Measurements from ENCODE around the gene RIN1.
"Not testable (repeated sequence)": the region's sequence is repeated elsewhere in the genome, so short reads cannot be mapped to it uniquely, and the experiment has no call there.

RIN1 gene

DNA sequence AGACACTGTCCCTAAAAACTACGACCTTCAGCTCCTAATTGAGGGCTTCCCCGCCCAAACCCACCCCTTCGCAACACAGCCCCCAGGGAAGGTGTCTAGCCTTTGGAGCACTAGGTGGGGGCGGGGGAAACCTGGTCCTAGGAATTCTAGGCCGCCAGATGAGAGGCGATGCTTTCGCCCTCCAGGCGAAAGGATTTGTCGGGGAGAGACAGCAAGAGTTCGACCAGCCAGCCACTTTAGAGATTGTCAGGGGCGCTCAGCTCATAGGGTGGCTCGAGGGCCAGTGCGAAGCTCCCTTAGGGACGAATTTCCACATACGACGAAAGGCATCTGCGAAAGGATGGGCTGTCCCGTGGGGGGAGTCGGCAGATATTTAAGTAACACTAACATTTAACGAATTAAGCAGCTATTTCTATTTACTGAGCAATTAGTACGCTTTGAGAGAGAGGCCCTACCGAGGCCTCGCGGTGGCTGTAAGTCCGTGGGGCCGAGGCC lies 24.7 kb downstream of the RIN1 start:
- TF ChIP-seq CTCF (conservative IDR thresholded peaks at IDR 0.05; ENCODE audit: low read depth, low read length): no peak
- peak overlapping the region; percentile 65 for H3K4me3 ChIP-seq (ENCODE audit: low read depth, low read length)
- no peak for DNase-seq (ENCODE audit: low read depth)

DNA sequence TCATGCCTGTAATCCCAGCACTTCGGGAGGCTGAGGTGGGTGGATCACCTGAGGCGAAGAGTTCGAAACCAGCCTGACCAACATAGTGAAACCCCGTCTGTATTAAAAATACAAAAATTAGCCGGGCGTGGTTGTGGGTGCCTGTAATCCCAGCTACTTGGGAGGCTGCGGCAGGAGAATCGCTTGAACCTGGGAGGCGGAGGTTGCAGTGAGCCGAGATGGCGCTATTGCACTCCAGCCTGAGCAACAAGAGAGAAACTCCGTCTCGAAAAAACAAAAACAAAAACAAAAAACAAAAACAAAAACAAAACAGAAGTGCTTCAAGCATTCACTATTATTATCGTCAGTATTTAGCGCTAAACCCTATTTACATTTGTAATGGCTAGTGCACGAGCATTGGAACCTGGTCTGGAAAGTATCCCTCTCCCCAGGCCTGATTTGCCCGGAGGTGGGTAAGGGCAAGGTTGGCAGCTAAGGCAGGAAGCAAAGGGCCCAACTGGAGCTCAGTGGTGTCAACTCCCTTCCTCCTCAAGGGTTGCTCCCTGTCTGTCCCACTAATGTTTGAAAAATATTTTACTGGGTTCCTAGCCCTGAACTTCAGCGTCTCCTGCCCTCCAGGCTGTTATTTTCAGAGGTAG lies 25.3 kb downstream of the RIN1 start:
- DNase-seq (ENCODE audit: low read depth); H3K4me3 ChIP-seq (ENCODE audit: low read depth, low read length): not testable (repeated sequence)

GRCh38 chr11:66310324-66310723 lies 25.9 kb downstream of the RIN1 start:
- no peak for TF ChIP-seq CTCF (conservative IDR thresholded peaks at IDR 0.05; ENCODE audit: low read depth, low read length)
- no peak overlapping the region for H3K4me3 ChIP-seq (ENCODE audit: low read depth, low read length)
- DNase-seq (ENCODE audit: low read depth): no peak

GRCh38 chr11:66309475-66309874 lies 26.8 kb downstream of the RIN1 start:
- no peak for TF ChIP-seq CTCF (conservative IDR thresholded peaks at IDR 0.05; ENCODE audit: low read depth, low read length)
- no peak for DNase-seq (ENCODE audit: low read depth)
- H3K4me3 ChIP-seq (ENCODE audit: low read depth, low read length): no peak overlapping the region

- DNase-seq (ENCODE audit: low read depth): no peak
- H3K4me3 ChIP-seq (ENCODE audit: low read depth, low read length): no peak overlapping the region
- no peak for TF ChIP-seq CTCF (conservative IDR thresholded peaks at IDR 0.05; ENCODE audit: low read depth, low read length)
These were observed 33.6 kb downstream of the RIN1 start for GRCh38 chr11:66302656-66303055.

DNA sequence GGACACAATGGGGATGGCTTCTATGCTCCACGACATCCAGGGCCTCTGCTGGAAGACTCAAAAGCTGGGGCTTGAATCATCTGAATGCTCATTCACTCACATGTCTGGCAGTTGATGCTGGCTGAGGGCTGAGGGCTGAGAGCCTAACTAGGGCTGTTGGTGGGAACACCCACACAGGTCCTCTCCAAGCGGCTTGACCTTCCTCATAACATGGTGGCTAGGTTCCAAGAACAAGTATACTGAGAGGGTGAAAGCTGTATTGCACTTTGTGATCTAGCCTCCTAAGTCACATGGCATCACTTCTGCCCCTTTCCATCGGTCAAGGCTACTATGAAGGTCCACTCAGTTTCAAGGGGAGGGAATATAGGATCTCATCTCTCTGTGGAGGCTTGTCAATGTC lies 37.0 kb downstream of the RIN1 start:
- no peak for TF ChIP-seq CTCF (conservative IDR thresholded peaks at IDR 0.05; ENCODE audit: low read depth, low read length)
- no peak for DNase-seq (ENCODE audit: low read depth)
- H3K4me3 ChIP-seq (ENCODE audit: low read depth, low read length): no peak overlapping the region

DNA sequence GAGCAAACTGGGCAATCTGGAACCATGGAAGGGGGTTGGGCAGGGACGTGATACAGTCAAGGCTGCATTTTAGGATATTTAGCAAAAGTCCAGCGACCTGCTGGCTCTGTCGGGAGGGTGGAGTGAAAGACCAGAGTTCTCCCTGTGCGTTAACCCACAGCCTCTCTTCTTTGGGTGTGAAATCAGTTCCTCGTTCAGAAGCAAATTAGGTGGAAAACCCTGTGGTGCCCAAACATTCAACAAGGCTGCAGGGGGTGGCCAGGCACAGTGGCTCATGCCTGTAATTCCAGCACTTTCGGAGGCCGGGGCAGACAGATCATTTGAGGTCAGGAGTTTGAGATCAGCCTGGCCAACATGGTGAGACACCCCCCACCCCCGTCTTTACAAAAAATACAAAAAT lies 38.6 kb downstream of the RIN1 start:
- DNase-seq (ENCODE audit: low read depth): no peak
- TF ChIP-seq CTCF (conservative IDR thresholded peaks at IDR 0.05; ENCODE audit: low read depth, low read length): no peak
- no peak overlapping the region for H3K4me3 ChIP-seq (ENCODE audit: low read depth, low read length)

Measured in choroid plexus epithelial cell (primary cell).